Dendritic cell treated with granulocyte-macrophage colony-stimulating factor and Interleukin-4, amounts not matched to agents 40 ng/mL and 50 ng/mL, for 4 days (primary cell): Measurements from ENCODE around the gene HLA-DQA2.
"Not testable (repeated sequence)": the region's sequence is repeated elsewhere in the genome, so short reads cannot be mapped to it uniquely, and the experiment has no call there.

Experiments used
- H3K27ac Mint-ChIP-seq: one replicate; pipeline ENCODE4 v1.8.0; 2022; ENCODE audit warnings: mild to moderate bottlenecking, mixed read lengths
- H3K27me3 Mint-ChIP-seq: one replicate; pipeline ENCODE4 v1.8.0; 2022; ENCODE audit warnings: mild to moderate bottlenecking, mixed read lengths
- H3K36me3 Mint-ChIP-seq: one replicate; pipeline ENCODE4 v1.8.0; 2022; ENCODE audit warnings: low read depth, mixed read lengths
- H3K4me1 Mint-ChIP-seq: one replicate; pipeline ENCODE4 v1.8.0; 2022; ENCODE audit warnings: low read depth, mixed read lengths
- H3K4me3 Mint-ChIP-seq: one replicate; pipeline ENCODE4 v1.8.0; 2022; ENCODE audit warnings: mild to moderate bottlenecking, moderate library complexity, mixed read lengths
- H3K9me3 Mint-ChIP-seq: one replicate; pipeline ENCODE4 v1.8.0; 2022; ENCODE audit warnings: mixed read lengths
- intact Hi-C: fragments of 100-400 bp; cut with micrococcal nuclease; formaldehyde crosslinking; loops from one replicate; pipeline ENCODE4 v1.15.0; 2022

The HLA-DQA2 gene

GRCh38 chr6:32741031-32741960 lies at the start of gene HLA-DQA2:
TSS of gene HLA-DQA2 (plus strand) at chr6:32741391. CDS start at chr6:32741444, 53 bp downstream.
- H3K4me1 Mint-ChIP-seq: peaks cover 26% of the 10 kb centered on the region
- peaks cover 48% of the 10 kb centered on the region for H3K27me3 Mint-ChIP-seq
- no peak within 1 kb of the TSS for H3K4me3 Mint-ChIP-seq
- no peak within 1 kb of the TSS for H3K27ac Mint-ChIP-seq
- H3K9me3 Mint-ChIP-seq: no peaks in the 10 kb centered on the region
- intact Hi-C loops: no loop called here
- peaks cover 17% of the 10 kb centered on the region for H3K36me3 Mint-ChIP-seq

- Mint-ChIP-seq H3K4me1 (peaks cover 33% of the 10 kb centered on the region), H3K36me3 (no peaks in the 10 kb centered on the region), H3K4me3 (no peak overlapping the region), H3K27me3 (peaks cover 13% of the 10 kb centered on the region), H3K9me3 (no peaks in the 10 kb centered on the region), H3K27ac (peak overlapping the region; percentile 86)
- intact Hi-C loops: no loop called here
Measured at GRCh38 chr6:32692019-32692418, 49.2 kb upstream of the HLA-DQA2 start.

- Mint-ChIP-seq H3K27ac (no peak overlapping the region), H3K27me3 (peaks cover 26% of the 10 kb centered on the region), H3K4me1 (peaks cover 35% of the 10 kb centered on the region), H3K9me3 (no peaks in the 10 kb centered on the region), H3K4me3 (no peak overlapping the region), H3K36me3 (no peaks in the 10 kb centered on the region)
- intact Hi-C loops: no loop called here
Measured at GRCh38 chr6:32697031-32697430, 44.2 kb upstream of the HLA-DQA2 start.

- Mint-ChIP-seq H3K4me3 (no peak overlapping the region), H3K27ac (peak overlapping the region; percentile 5), H3K4me1 (peaks cover 25% of the 10 kb centered on the region), H3K36me3 (no peaks in the 10 kb centered on the region), H3K9me3 (peaks cover 8% of the 10 kb centered on the region), H3K27me3 (peaks cover 39% of the 10 kb centered on the region)
- intact Hi-C loops: loop anchor here (2.0 to 10.0 kb wide), 4 partner anchors 87 to 286 kb away; no protein-coding TSS in a partner anchor
Measured at GRCh38 chr6:32700391-32701040, 40.7 kb upstream of the HLA-DQA2 start.

GRCh38 chr6:32703347-32703746 lies 37.8 kb upstream of the HLA-DQA2 start:
- no peaks in the 10 kb centered on the region for H3K36me3 Mint-ChIP-seq
- H3K27ac Mint-ChIP-seq: no peak overlapping the region
- H3K9me3 Mint-ChIP-seq: peaks cover 8% of the 10 kb centered on the region
- intact Hi-C loops: loop anchor here (5.0 to 10.0 kb wide), 3 partner anchors 84 to 271 kb away; no protein-coding TSS in a partner anchor
- no peak overlapping the region for H3K4me3 Mint-ChIP-seq
- H3K4me1 Mint-ChIP-seq: peaks cover 11% of the 10 kb centered on the region
- peaks cover 43% of the 10 kb centered on the region for H3K27me3 Mint-ChIP-seq

- not testable (repeated sequence) for H3K4me1 Mint-ChIP-seq
- intact Hi-C loops: loop anchor here (10.0 kb wide), 1 partner anchor 160 kb away; no protein-coding TSS in a partner anchor
Measured at GRCh38 chr6:32705164-32705563, 36.0 kb upstream of the HLA-DQA2 start.

GRCh38 chr6:32709625-32710024 lies 31.6 kb upstream of the HLA-DQA2 start:
- peaks cover 20% of the 10 kb centered on the region for H3K4me1 Mint-ChIP-seq
- H3K36me3 Mint-ChIP-seq: no peaks in the 10 kb centered on the region
- H3K4me3 Mint-ChIP-seq: no peak overlapping the region
- H3K9me3 Mint-ChIP-seq: peaks cover 8% of the 10 kb centered on the region
- intact Hi-C loops: loop anchor here (10.0 kb wide), 1 partner anchor 155 kb away; no protein-coding TSS in a partner anchor
- H3K27ac Mint-ChIP-seq: no peak overlapping the region
- peaks cover 16% of the 10 kb centered on the region for H3K27me3 Mint-ChIP-seq

More at GRCh38 chr6:32705164-32705563, 36.0 kb upstream of the HLA-DQA2 start:
- H3K4me3 Mint-ChIP-seq, H3K9me3 Mint-ChIP-seq, H3K27ac Mint-ChIP-seq, H3K36me3 Mint-ChIP-seq: not testable (repeated sequence)
- H3K27me3 Mint-ChIP-seq: peaks cover 45% of the 10 kb centered on the region

- Mint-ChIP-seq H3K27ac (peak overlapping the region; percentile 30), H3K4me1 (peaks cover 20% of the 10 kb centered on the region), H3K27me3 (peaks cover 6% of the 10 kb centered on the region), H3K4me3 (no peak overlapping the region), H3K36me3 (no peaks in the 10 kb centered on the region), H3K9me3 (no peaks in the 10 kb centered on the region)
- intact Hi-C loops: no loop called here
Measured at GRCh38 chr6:32713241-32713640, 27.9 kb upstream of the HLA-DQA2 start.

GRCh38 chr6:32716396-32716795 lies 24.8 kb upstream of the HLA-DQA2 start:
- H3K4me3 Mint-ChIP-seq: no peak overlapping the region
- intact Hi-C loops: loop anchor here (5.0 kb wide), 1 partner anchor 429 kb away; no protein-coding TSS in a partner anchor
- H3K27me3 Mint-ChIP-seq: peaks cover 4% of the 10 kb centered on the region
- peaks cover 21% of the 10 kb centered on the region for H3K4me1 Mint-ChIP-seq
- no peaks in the 10 kb centered on the region for H3K36me3 Mint-ChIP-seq
- no peak overlapping the region for H3K27ac Mint-ChIP-seq
- H3K9me3 Mint-ChIP-seq: no peaks in the 10 kb centered on the region

- intact Hi-C loops: loop anchor here (5.0 kb wide), 1 partner anchor 432 kb away; no protein-coding TSS in a partner anchor
- H3K4me3 Mint-ChIP-seq: no peak overlapping the region
Measured at GRCh38 chr6:32718879-32719278, 22.3 kb upstream of the HLA-DQA2 start.

GRCh38 chr6:32738126-32738525 lies 3.1 kb upstream of the HLA-DQA2 start:
- H3K27me3 Mint-ChIP-seq: peaks cover 40% of the 10 kb centered on the region
- peaks cover 16% of the 10 kb centered on the region for H3K4me1 Mint-ChIP-seq
- H3K9me3 Mint-ChIP-seq: no peaks in the 10 kb centered on the region
- H3K36me3 Mint-ChIP-seq: no peaks in the 10 kb centered on the region
- intact Hi-C loops: no loop called here
- H3K27ac Mint-ChIP-seq: no peak overlapping the region
- H3K4me3 Mint-ChIP-seq: no peak overlapping the region

More at GRCh38 chr6:32718879-32719278, 22.3 kb upstream of the HLA-DQA2 start:
- Mint-ChIP-seq H3K27ac (no peak overlapping the region), H3K9me3 (no peaks in the 10 kb centered on the region), H3K36me3 (no peaks in the 10 kb centered on the region), H3K4me1 (peaks cover 8% of the 10 kb centered on the region), H3K27me3 (peaks cover 8% of the 10 kb centered on the region)

GRCh38 chr6:32742374-32742773 lies 1.2 kb downstream of the HLA-DQA2 start:
- Mint-ChIP-seq H3K4me1 (peaks cover 31% of the 10 kb centered on the region), H3K4me3 (peak overlapping the region; percentile 5), H3K27me3 (peaks cover 52% of the 10 kb centered on the region), H3K9me3 (no peaks in the 10 kb centered on the region), H3K36me3 (peaks cover 19% of the 10 kb centered on the region), H3K27ac (no peak overlapping the region)
- intact Hi-C loops: no loop called here

GRCh38 chr6:32744776-32745175 lies 3.6 kb downstream of the HLA-DQA2 start:
- Mint-ChIP-seq H3K9me3 (no peaks in the 10 kb centered on the region), H3K4me3 (no peak overlapping the region), H3K36me3 (peaks cover 19% of the 10 kb centered on the region), H3K4me1 (peaks cover 21% of the 10 kb centered on the region), H3K27ac (no peak overlapping the region), H3K27me3 (peaks cover 43% of the 10 kb centered on the region)
- intact Hi-C loops: no loop called here

- H3K27me3 Mint-ChIP-seq: peaks cover 43% of the 10 kb centered on the region
- peaks cover 21% of the 10 kb centered on the region for H3K4me1 Mint-ChIP-seq
- intact Hi-C loops, H3K9me3 Mint-ChIP-seq, H3K27ac Mint-ChIP-seq: not testable (repeated sequence)
- peaks cover 19% of the 10 kb centered on the region for H3K36me3 Mint-ChIP-seq
- peak overlapping the region; percentile 23 for H3K4me3 Mint-ChIP-seq
Measured at GRCh38 chr6:32745649-32746048, 4.5 kb downstream of the HLA-DQA2 start.
